GM18526 (cell line): ENCODE results near the gene HIGD1A.

Experiments used
- POLR2A ChIP-seq: IDR thresholded peaks from 3 replicates; pipeline ENCODE4 v1.6.1; 2011; ENCODE audit not compliant: insufficient read length; ENCODE audit errors: extremely low read depth

The HIGD1A gene

GRCh38 chr3:42804106-42804830, at the start of gene HIGD1A:
TSS of gene HIGD1A (minus strand) at chr3:42804490. CDS start at chr3:42794253, 10,237 bp downstream.
- TF ChIP-seq POLR2A, result peak; percentile 86

- TF ChIP-seq POLR2A, result no peak
These were observed 49.5 kb upstream of the HIGD1A start for GRCh38 chr3:42853739-42854302.

- TF ChIP-seq POLR2A, result no peak
These were observed 48.8 kb upstream of the HIGD1A start for GRCh38 chr3:42853056-42853455.

DNA sequence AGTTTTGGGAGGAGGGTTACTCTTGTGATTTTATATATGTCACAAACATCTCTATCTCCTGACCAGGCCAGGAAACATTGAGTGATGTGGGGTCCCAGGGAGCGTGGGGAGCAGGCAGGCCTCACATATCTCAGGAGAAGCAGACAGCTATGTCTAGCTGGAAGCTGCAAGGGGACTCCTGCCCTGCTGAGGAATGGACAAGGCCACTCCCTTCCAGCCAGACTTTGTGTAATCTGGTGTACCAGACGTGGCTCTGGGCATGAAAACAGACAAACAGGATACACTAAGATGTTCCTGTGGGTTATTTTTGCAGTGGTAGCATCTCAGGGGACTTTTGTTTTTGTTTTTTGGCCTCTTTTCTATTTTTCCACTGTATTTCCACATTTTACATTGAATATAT, 48.2 kb upstream of the HIGD1A start:
- TF ChIP-seq POLR2A, result no peak

DNA sequence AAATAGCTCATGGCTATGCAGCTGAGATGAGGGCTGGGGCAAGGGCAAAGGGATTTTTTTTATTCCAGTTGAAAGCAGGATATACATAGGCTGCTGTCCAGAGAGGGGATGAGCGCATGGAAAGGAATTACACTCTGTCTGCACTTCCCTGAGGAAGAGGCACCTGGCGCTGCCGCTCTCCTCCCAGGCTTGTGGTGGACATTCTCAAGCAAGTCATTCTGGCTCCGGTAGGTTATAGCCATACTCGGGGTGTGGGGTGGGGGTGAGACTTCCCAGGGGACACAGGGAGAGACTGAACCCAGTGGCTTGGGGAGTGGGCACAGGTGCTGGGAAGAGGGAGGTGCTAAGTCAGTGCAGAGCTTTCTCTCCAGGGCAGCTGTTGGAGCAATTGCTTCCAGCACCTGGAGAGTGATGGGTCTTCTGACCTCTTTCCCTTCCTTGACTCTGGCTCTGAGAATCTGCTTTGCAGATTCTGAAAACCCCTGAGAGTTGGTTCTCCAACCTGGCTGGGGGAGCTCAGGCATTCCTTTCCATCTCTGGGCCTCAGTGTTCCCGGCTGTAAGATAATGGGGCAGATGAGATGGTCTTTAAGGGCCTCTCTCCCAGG, 47.0 kb upstream of the HIGD1A start:
- no peak for TF ChIP-seq POLR2A

DNA sequence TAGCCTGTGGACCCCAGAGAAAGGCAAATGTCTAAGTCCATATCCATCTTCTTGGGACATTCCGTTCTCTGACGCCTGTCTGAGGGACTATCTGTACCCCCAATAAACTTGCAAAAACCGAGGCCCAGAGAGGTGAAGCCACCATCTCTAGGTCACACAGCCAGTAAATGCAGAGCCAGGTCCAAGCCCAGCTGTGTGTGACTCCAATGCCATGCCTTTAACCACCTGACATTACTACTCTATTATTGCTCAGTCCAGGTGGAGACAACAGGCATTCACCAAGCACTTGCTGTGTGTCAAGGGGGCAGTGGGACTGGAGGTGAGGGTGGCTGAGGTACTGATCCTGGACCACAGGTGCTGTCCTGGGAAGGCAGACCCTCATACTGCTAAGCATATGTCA, 46.0 kb upstream of the HIGD1A start:
- TF ChIP-seq POLR2A, result no peak

DNA sequence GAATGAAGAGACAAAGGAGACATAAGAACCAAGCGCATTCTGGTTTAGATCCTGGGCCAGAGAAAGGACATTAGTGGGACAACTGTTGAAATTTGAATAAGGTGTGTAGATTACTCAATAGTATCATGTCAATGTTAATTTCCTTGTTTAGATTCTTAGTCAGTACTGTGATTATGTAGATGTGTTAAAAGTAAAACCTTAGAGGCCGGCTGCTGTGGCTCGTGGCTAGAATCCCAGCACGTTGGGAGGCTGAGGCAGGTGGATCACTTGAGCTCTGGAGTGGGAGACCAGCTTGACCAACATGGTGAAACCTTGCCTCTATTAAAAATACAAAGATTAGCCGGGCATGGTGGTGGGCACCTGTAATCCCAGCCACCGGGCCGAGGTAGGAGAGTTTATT, 44.7 kb upstream of the HIGD1A start:
- no peak for TF ChIP-seq POLR2A

DNA sequence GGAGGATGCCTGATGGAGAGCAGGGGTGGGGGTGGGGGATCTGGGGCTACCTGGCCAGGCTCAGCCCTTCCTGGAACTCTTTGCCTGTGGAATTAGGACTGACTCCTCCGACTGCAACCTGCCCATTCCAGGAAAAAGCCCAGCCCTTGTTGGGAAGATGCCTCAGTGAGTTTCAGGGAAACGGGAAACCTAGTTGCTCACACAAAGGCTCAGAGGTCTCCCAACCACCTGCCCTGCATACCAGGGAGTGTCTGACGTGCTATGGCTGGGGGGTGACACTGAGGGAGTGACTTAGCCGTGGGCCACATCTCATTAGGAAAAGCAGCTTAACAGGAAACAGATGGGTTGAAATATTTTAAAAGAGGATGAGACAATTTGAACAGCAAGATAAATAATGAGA, 43.4 kb upstream of the HIGD1A start:
- TF ChIP-seq POLR2A, result no peak

DNA sequence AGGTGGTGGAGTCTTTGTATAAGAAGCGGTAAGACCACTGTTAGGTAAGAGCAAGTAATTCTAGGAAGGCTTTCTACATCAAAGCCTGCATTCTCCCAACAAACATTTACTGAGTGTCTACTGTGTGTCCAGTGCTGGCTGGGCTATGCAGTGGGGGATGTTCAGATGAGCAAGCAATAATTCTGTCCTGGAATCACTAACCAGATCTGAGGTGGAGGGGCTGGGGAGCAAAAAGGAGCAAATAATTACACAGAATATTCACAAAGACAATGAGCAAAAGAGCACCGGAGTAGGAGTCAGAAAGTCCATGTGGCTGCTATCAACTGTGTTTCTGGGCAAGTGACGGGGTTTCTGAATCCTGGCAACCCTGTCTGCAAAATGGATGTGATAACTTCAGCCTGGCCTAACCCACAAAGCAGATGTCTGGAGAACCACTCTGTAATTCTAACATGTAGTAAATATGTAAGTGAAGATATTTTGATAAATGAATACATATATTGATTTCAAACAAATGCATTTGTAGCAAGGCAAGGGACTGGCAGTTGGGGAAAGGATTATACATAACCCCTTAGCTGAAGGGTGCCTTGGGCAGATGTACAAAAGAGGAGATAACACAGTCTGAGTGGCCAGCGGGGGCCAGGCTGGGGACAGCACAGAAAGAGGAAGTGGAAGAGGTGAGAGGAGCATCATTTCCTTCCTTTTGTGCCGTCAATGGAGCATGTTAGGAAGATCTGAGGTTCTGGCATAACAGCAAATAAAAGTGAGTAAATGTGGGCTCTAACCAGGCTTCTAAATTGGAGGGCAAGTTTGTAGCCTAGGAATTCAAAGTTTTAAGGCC, 42.6 kb upstream of the HIGD1A start:
- no peak for TF ChIP-seq POLR2A

DNA sequence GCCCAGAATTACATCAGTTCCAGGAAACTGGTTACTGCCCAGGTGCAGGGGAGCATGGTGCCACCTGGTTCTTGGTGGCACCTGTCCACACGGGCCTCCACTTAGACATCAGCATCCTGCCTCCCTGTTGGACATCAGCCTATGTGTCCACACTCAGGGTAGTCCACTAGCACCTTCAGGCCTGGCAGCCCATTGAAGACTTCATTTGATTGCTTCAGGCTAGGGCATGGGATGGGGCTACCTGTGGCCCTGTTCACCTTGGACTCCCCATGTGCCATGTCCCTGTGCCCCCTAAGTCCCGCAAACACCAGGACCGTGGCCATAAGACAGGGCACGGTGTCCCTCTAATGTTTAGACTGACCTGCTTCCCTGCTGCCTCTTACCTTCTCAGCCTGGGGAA, 40.5 kb upstream of the HIGD1A start:
- no peak for TF ChIP-seq POLR2A

- no peak for TF ChIP-seq POLR2A
These were observed 40.1 kb upstream of the HIGD1A start for GRCh38 chr3:42844412-42844713.

- no peak for TF ChIP-seq POLR2A
These were observed 39.6 kb upstream of the HIGD1A start for GRCh38 chr3:42843713-42844411.

- no peak for TF ChIP-seq POLR2A
These were observed 37.0 kb upstream of the HIGD1A start for GRCh38 chr3:42841332-42841731.

GRCh38 chr3:42839616-42840015, 35.3 kb upstream of the HIGD1A start:
- TF ChIP-seq POLR2A, result no peak

GRCh38 chr3:42838571-42838970, 34.3 kb upstream of the HIGD1A start:
- TF ChIP-seq POLR2A, result no peak
